Cardiac muscle cell (in vitro differentiated cells and primary cell): ENCODE data around the gene TMIGD3. TPM values are rescaled to one million over a fixed set of nuclear protein-coding genes. Genes with fewer than 3 reads are reported as not detected.

Source experiments
- DNase-seq, 2 donors: peaks; one replicate each; pipeline versions ENCODE4 v3.0.0 to v3.0.0-alpha.2; 2010 to 2017; ENCODE audit warnings: low read depth in 1 of 2, low spot score in 1 of 2
- H3K27ac ChIP-seq: fragments of 200-600 bp; sonication (generic); 2 replicates; pipeline ENCODE4 v1.5.1; 2016
- H3K27me3 ChIP-seq: fragments of 200-600 bp; sonication (generic); 2 replicates; pipeline ENCODE4 v1.6.0; 2016; ENCODE audit warnings: control low read depth
- H3K36me3 ChIP-seq: fragments of 200-600 bp; sonication (generic); 2 replicates; pipeline ENCODE4 v1.5.1; 2016; ENCODE audit warnings: control low read depth
- H3K4me1 ChIP-seq: fragments of 200-600 bp; sonication (generic); 2 replicates; pipeline ENCODE4 v1.8.1; 2017; ENCODE audit warnings: low read depth, mild to moderate bottlenecking, mixed run types
- H3K4me3 ChIP-seq: fragments of 200-600 bp; sonication (generic); 2 replicates; pipeline ENCODE4 v1.5.1; 2016; ENCODE audit warnings: mild to moderate bottlenecking
- H3K9me3 ChIP-seq: fragments of 200-600 bp; sonication (generic); 2 replicates; pipeline ENCODE4 v1.5.1; 2017; ENCODE audit warnings: low read depth, mild to moderate bottlenecking, control low read depth
- polyA plus RNA-seq: library from polyadenylated mRNA; unstranded; fragments of >200 nt; fragmentation: Nextera tagmentation; extraction: Ambion mirVana; gene quantifications from 2 replicates; pipeline ENCODE4 v1.2.1, GENCODE V29; 2016
- total RNA-seq: library from RNA; depleted of rRNA; stranded (reverse); fragments of >200 nt; gene quantifications from 2 replicates; pipeline ENCODE4 v1.2.3, GENCODE V29; 2016
- TF ChIP-seq, protein P1 (sequence below): IDR thresholded peaks from 2 replicates; pipeline ENCODE4 v1.5.1; 2012; ENCODE audit warnings: low read depth, mild to moderate bottlenecking, low read length

Gene TMIGD3
- total and polyA plus RNA-seq, 2 experiments from 2014 or later: not detected

DNA sequence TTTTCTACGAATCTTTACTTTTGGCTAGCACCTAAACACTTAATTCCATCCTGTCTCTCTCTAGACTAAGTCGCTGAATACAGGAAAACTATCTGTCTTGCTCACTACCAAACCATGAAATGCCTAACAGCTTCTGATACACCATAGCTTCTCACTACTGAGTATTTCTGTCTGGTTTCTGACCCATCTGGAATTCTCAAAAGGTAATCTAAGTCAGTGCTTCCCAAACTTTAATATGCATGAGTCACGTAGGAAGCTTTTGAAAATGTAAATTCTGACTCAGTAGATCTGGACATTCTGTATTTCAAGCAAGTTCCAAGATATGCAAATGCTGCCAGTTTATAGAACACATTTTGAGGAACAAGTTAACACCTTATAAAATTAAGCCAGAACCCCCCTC is 66.7 kb downstream of the TMIGD3 start:
- peaks cover 11% of the 10 kb centered on the region for H3K36me3 ChIP-seq
- no peaks in the 10 kb centered on the region for H3K9me3 ChIP-seq
- no peaks in the 10 kb centered on the region for H3K27me3 ChIP-seq
- DNase-seq: no peak
- TF ChIP-seq, protein P1, sequence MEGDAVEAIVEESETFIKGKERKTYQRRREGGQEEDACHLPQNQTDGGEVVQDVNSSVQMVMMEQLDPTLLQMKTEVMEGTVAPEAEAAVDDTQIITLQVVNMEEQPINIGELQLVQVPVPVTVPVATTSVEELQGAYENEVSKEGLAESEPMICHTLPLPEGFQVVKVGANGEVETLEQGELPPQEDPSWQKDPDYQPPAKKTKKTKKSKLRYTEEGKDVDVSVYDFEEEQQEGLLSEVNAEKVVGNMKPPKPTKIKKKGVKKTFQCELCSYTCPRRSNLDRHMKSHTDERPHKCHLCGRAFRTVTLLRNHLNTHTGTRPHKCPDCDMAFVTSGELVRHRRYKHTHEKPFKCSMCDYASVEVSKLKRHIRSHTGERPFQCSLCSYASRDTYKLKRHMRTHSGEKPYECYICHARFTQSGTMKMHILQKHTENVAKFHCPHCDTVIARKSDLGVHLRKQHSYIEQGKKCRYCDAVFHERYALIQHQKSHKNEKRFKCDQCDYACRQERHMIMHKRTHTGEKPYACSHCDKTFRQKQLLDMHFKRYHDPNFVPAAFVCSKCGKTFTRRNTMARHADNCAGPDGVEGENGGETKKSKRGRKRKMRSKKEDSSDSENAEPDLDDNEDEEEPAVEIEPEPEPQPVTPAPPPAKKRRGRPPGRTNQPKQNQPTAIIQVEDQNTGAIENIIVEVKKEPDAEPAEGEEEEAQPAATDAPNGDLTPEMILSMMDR: no peak
- no peak overlapping the region for H3K4me3 ChIP-seq
- H3K27ac ChIP-seq: no peak overlapping the region
- peaks cover under 1% of the 10 kb centered on the region for H3K4me1 ChIP-seq

Other genes with a start within 250 kb of the TMIGD3 start
- not detected in 2 replicates for gene CHIA, start 212.8 kb downstream of the TMIGD3 start, total RNA-seq
- gene CHIA, start 212.8 kb downstream of the TMIGD3 start, polyA plus RNA-seq: not detected in 2 replicates
- 1.5 and 7.8 TPM in 2 replicates for gene OVGP1, start 75.9 kb downstream of the TMIGD3 start, total RNA-seq
- 1.8 and 3.1 TPM in 2 replicates for gene OVGP1, start 75.9 kb downstream of the TMIGD3 start, polyA plus RNA-seq
- 39.3 and 62.1 TPM in 2 replicates for gene WDR77, start 54.4 kb downstream of the TMIGD3 start, total RNA-seq
- gene WDR77, start 54.4 kb downstream of the TMIGD3 start, polyA plus RNA-seq: 80.5 and 109 TPM in 2 replicates
- 247 and 438 TPM in 2 replicates for gene ATP5PB, start 54.2 kb downstream of the TMIGD3 start, total RNA-seq
- 512 and 601 TPM in 2 replicates for gene ATP5PB, start 54.2 kb downstream of the TMIGD3 start, polyA plus RNA-seq
- gene C1orf162, start 29.6 kb downstream of the TMIGD3 start, total RNA-seq: 2.0 and 2.3 TPM in 2 replicates
- 0.99 and 3.2 TPM in 2 replicates for gene C1orf162, start 29.6 kb downstream of the TMIGD3 start, polyA plus RNA-seq
- gene ADORA3, start within 50 bp of the TMIGD3 start, total RNA-seq: not detected in 2 replicates
- not detected in 2 replicates for gene ADORA3, start within 50 bp of the TMIGD3 start, polyA plus RNA-seq
- gene RAP1A, start 116.2 kb upstream of the TMIGD3 start, total RNA-seq: 9.2 and 13.5 TPM in 2 replicates
- gene RAP1A, start 116.2 kb upstream of the TMIGD3 start, polyA plus RNA-seq: 18.3 and 24.9 TPM in 2 replicates
- gene INKA2, start 235.8 kb upstream of the TMIGD3 start, total RNA-seq: 7.5 and 11.1 TPM in 2 replicates
- gene INKA2, start 235.8 kb upstream of the TMIGD3 start, polyA plus RNA-seq: 4.5 and 7.2 TPM in 2 replicates